ENCODE data around the gene DROSHA. TPM values are rescaled to one million over a fixed set of nuclear protein-coding genes. Genes with fewer than 3 reads are reported as not detected.

DROSHA gene
- total and polyA plus RNA-seq, 10 of the 15 experiments (the other 5 are each of a cell fraction or from before 2014, with no cell fraction given) = 27.9 to 55.0 (median 37.6) TPM

DNA sequence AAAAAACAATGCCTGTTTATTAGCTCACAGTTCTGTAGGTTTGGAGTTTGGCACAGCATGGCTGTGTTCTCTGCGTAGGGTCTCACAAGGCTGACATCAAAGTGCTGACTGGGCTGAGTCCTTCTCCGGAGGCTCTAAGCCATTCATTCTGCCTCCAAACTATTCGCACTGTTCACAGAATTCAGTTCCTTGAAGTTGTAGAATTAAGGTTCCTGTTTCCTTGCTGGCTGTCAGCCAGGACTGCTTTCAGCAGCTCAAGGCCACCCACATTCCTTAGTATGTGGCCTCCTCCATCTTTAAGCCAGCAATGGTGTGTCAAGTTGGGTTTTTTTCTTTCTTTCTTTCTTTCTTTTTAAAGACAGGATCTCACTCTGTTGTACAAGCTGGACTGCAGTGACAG lies 176.6 kb downstream of the DROSHA start:
- no peak for FAIRE-seq
- DNase-seq (ENCODE audit: low read depth, low spot score) = no peak
- TF ChIP-seq CBFB (IDR thresholded peaks at IDR 0.05; ENCODE audit: low read depth) = no peak
- TF ChIP-seq RCOR1 (conservative IDR thresholded peaks at IDR 0.05; ENCODE audit: low read depth, low read length) = no peak
- TF ChIP-seq EGR1 (IDR thresholded peaks at IDR 0.05; ENCODE audit: borderline replicate concordance in 1 of 2, low read depth in 2 of 2, low read length in 2 of 2) = no peak
- ChIA-PET POLR2A (no interaction called here), SMC1A (ENCODE audit: uncharacterized antibody, unreplicated experiment) (no interaction called here), RAD21 (ENCODE audit: unreplicated experiment) (no interaction called here), CTCF (interaction anchor here (0.9 kb wide), 1 partner anchor 26 kb away, joined by 3 read pairs; no protein-coding TSS in a partner anchor)
- Histone ChIP-seq H4K20me1 (ENCODE audit: control insufficient read depth, insufficient read depth) (no peaks in the 10 kb centered on the region), H3K36me3 (ENCODE audit: control insufficient read depth in 2 of 2, insufficient read depth in 2 of 2, low read length in 1 of 2) (no peaks in the 10 kb centered on the region), H3K79me2 (ENCODE audit: control insufficient read depth, insufficient read depth, low read length) (no peaks in the 10 kb centered on the region), H2AFZ (ENCODE audit: control insufficient read depth, low read depth, low read length) (no peak overlapping the region), H3K9me3 (replicated peaks; ENCODE audit: control insufficient read depth, insufficient read depth, low read length) (no peaks in the 10 kb centered on the region), H3K27ac (ENCODE audit: control insufficient read depth, insufficient read depth) (no peak overlapping the region), H3K4me3 (no peak overlapping the region), H3K4me1 (ENCODE audit: control insufficient read depth, insufficient read depth, low read length) (no peaks in the 10 kb centered on the region), H3K9ac (ENCODE audit: control insufficient read depth, insufficient read depth, low read length) (no peak overlapping the region), H3K27me3 (replicated peaks in 1 of 2; ENCODE audit: control insufficient read depth in 2 of 2, insufficient read depth in 2 of 2, low read length in 1 of 2) (no peaks in the 10 kb centered on the region), H3K4me2 (ENCODE audit: control insufficient read depth, insufficient read depth) (no peak overlapping the region)
- ATAC-seq = no peak
- intact Hi-C loops (cut with micrococcal nuclease; ENCODE audit: unreplicated experiment) = no loop called here
- no TSS peak for BruUV-seq (replicated peaks)
- in situ Hi-C loops (cut with MboI) = no loop called here
- 48% methylated on average over 3 of the region's 3 CpGs for WGBS (ENCODE audit: insufficient coverage, insufficient replicate concordance, low lambda C conversion rate, missing lambda C conversion rate)

Small RNAs within 50 kb of the gene (small RNA-seq; reads per million reads assigned to genes)
- not detected for gene RF00019

Other genes starting within 250 kb of the DROSHA start
- 23.0 and 24.4 TPM in 2 replicates for gene C5orf22, start 208 bp upstream of the DROSHA start, total RNA-seq (2014; rRNA removed)
- 21.8 and 23.7 TPM in 2 replicates for gene C5orf22, start 208 bp upstream of the DROSHA start, total RNA-seq (2014; rRNA removed; fragmentation: Illumina TruSeq; extraction: Trizol)
- gene C5orf22, start 208 bp upstream of the DROSHA start, total RNA-seq (2021) = 21.7 and 24.9 TPM in 2 replicates
- gene C5orf22, start 208 bp upstream of the DROSHA start, polyA plus RNA-seq (2011; rRNA removed) = 35.5 and 49.3 TPM in 2 replicates
- 30.6 and 35.9 TPM in 2 replicates for gene C5orf22, start 208 bp upstream of the DROSHA start, polyA plus RNA-seq (2014; fragmentation: Illumina TruSeq; extraction: Trizol)
- 10 to 100 TPM; 10.5 to 14.7 TPM for gene C5orf22, start 208 bp upstream of the DROSHA start, polyA plus RNA-seq (2014; fragmentation: Nextera tagmentation; extraction: Ambion mirVana)
- 15.6 and 18.1 TPM in 2 replicates for gene C5orf22, start 208 bp upstream of the DROSHA start, polyA plus RNA-seq (2014; rRNA removed)
- 10 to 100 TPM; 34.0 to 35.2 TPM for gene C5orf22, start 208 bp upstream of the DROSHA start, polyA plus RNA-seq (2016; fragmentation: Nextera tagmentation; extraction: Ambion mirVana)
- 0.05 TPM in 1 of 2 replicates, not detected in the other for gene PDZD2, start 107.0 kb upstream of the DROSHA start, total RNA-seq (2014; rRNA removed)
- 0.05 TPM in 1 of 2 replicates, not detected in the other for gene PDZD2, start 107.0 kb upstream of the DROSHA start, total RNA-seq (2014; rRNA removed; fragmentation: Illumina TruSeq; extraction: Trizol)
- 0.13 TPM in 1 of 2 replicates, not detected in the other for gene PDZD2, start 107.0 kb upstream of the DROSHA start, total RNA-seq (2021)
- 0.29 and 0.45 TPM in 2 replicates for gene PDZD2, start 107.0 kb upstream of the DROSHA start, polyA plus RNA-seq (2011; rRNA removed)
- 0.34 TPM in 1 of 2 replicates, not detected in the other for gene PDZD2, start 107.0 kb upstream of the DROSHA start, polyA plus RNA-seq (2014; fragmentation: Illumina TruSeq; extraction: Trizol)
- gene PDZD2, start 107.0 kb upstream of the DROSHA start, polyA plus RNA-seq (2014; fragmentation: Nextera tagmentation; extraction: Ambion mirVana) = under 1 TPM in 1 of 2 experiments, not detected in 1; 0.16 TPM
- gene PDZD2, start 107.0 kb upstream of the DROSHA start, polyA plus RNA-seq (2014; rRNA removed) = 0.01 TPM in 1 of 2 replicates, not detected in the other
- under 1 TPM; 0.49 to 0.58 TPM for gene PDZD2, start 107.0 kb upstream of the DROSHA start, polyA plus RNA-seq (2016; fragmentation: Nextera tagmentation; extraction: Ambion mirVana)